Measurements from ENCODE around the gene ARRB1. TPM values are rescaled to one million over a fixed set of nuclear protein-coding genes. Genes with fewer than 3 reads are reported as not detected.

Gene ARRB1
- total RNA-seq, 2 experiments from 2014 or later, result 15.7 to 16.6 TPM

- CTCF ChIA-PET, result no interaction called here
Observed at GRCh38 chr11:75303544-75304224, 47.8 kb downstream of the ARRB1 start.

GRCh38 chr11:75302371-75302770, 49.1 kb downstream of the ARRB1 start:
- no peak for DNase-seq
- CTCF ChIA-PET, result interaction anchor here (0.7 kb wide), 1 partner anchor 891 kb away, joined by 3 read pairs; no protein-coding TSS in a partner anchor
- Mint-ChIP-seq H3K4me1 (ENCODE audit: low read depth) (peaks cover 14% of the 10 kb centered on the region), H3K36me3 (ENCODE audit: low read depth) (no peaks in the 10 kb centered on the region), H3K9me3 (no peaks in the 10 kb centered on the region), H3K27me3 (ENCODE audit: low read depth) (no peaks in the 10 kb centered on the region), H3K27ac (no peak overlapping the region), H3K4me3 (no peak overlapping the region)
- intact Hi-C loops (cut with micrococcal nuclease), result no loop called here

More at GRCh38 chr11:75303544-75304224, 47.8 kb downstream of the ARRB1 start:
- H3K4me1 Mint-ChIP-seq (ENCODE audit: low read depth), result peaks cover 14% of the 10 kb centered on the region
- H3K4me3 Mint-ChIP-seq, result no peak overlapping the region
- H3K36me3 Mint-ChIP-seq (ENCODE audit: low read depth), result no peaks in the 10 kb centered on the region
- H3K9me3 Mint-ChIP-seq, result no peaks in the 10 kb centered on the region
- H3K27me3 Mint-ChIP-seq (ENCODE audit: low read depth), result no peaks in the 10 kb centered on the region
- intact Hi-C loops (cut with micrococcal nuclease), result no loop called here
- DNase-seq, result no peak
- no peak overlapping the region for H3K27ac Mint-ChIP-seq

- no peak for DNase-seq
- H3K4me3 Mint-ChIP-seq, result no peak overlapping the region
- no peaks in the 10 kb centered on the region for H3K9me3 Mint-ChIP-seq
- intact Hi-C loops (cut with micrococcal nuclease), result no loop called here
- peaks cover 1% of the 10 kb centered on the region for H3K36me3 Mint-ChIP-seq (ENCODE audit: low read depth)
- peaks cover 14% of the 10 kb centered on the region for H3K4me1 Mint-ChIP-seq (ENCODE audit: low read depth)
- no peak overlapping the region for H3K27ac Mint-ChIP-seq
- CTCF ChIA-PET, result no interaction called here
- no peaks in the 10 kb centered on the region for H3K27me3 Mint-ChIP-seq (ENCODE audit: low read depth)
Observed at GRCh38 chr11:75301601-75302345, 49.7 kb downstream of the ARRB1 start.

- Mint-ChIP-seq H3K27me3 (ENCODE audit: low read depth) (no peaks in the 10 kb centered on the region), H3K4me1 (ENCODE audit: low read depth) (peaks cover 13% of the 10 kb centered on the region), H3K9me3 (no peaks in the 10 kb centered on the region), H3K27ac (no peak overlapping the region), H3K4me3 (no peak overlapping the region), H3K36me3 (ENCODE audit: low read depth) (peaks cover 3% of the 10 kb centered on the region)
- CTCF ChIA-PET, result no interaction called here
- DNase-seq, result no peak
- intact Hi-C loops (cut with micrococcal nuclease), result no loop called here
Observed at GRCh38 chr11:75301131-75301530, 50.3 kb downstream of the ARRB1 start.

- CTCF ChIA-PET, result no interaction called here
- Mint-ChIP-seq H3K9me3 (no peaks in the 10 kb centered on the region), H3K36me3 (ENCODE audit: low read depth) (peaks cover 10% of the 10 kb centered on the region), H3K4me3 (no peak overlapping the region), H3K27ac (no peak overlapping the region), H3K4me1 (ENCODE audit: low read depth) (peaks cover 14% of the 10 kb centered on the region), H3K27me3 (ENCODE audit: low read depth) (no peaks in the 10 kb centered on the region)
- no peak for DNase-seq
- intact Hi-C loops (cut with micrococcal nuclease), result no loop called here
Observed at GRCh38 chr11:75298976-75299260, 52.5 kb downstream of the ARRB1 start.

- Mint-ChIP-seq H3K4me3 (no peak overlapping the region), H3K9me3 (no peaks in the 10 kb centered on the region), H3K27me3 (ENCODE audit: low read depth) (no peaks in the 10 kb centered on the region), H3K36me3 (ENCODE audit: low read depth) (peaks cover 10% of the 10 kb centered on the region), H3K4me1 (ENCODE audit: low read depth) (peaks cover 18% of the 10 kb centered on the region), H3K27ac (no peak overlapping the region)
- intact Hi-C loops (cut with micrococcal nuclease), result no loop called here
- DNase-seq, result no peak
- CTCF ChIA-PET, result no interaction called here
Observed at GRCh38 chr11:75298191-75298975, 53.1 kb downstream of the ARRB1 start.

- CTCF ChIA-PET, result interaction anchor here (0.6 to 1.7 kb wide), 4 partner anchors 13 to 90 kb away, joined by 3 to 10 read pairs (median 5); no protein-coding TSS in a partner anchor
- Mint-ChIP-seq H3K27me3 (ENCODE audit: low read depth) (no peaks in the 10 kb centered on the region), H3K4me3 (no peak overlapping the region), H3K36me3 (ENCODE audit: low read depth) (peaks cover 10% of the 10 kb centered on the region), H3K4me1 (ENCODE audit: low read depth) (peaks cover 25% of the 10 kb centered on the region), H3K27ac (no peak overlapping the region), H3K9me3 (no peaks in the 10 kb centered on the region)
- intact Hi-C loops (cut with micrococcal nuclease), result no loop called here
- DNase-seq, result no peak
Observed at GRCh38 chr11:75293903-75294302, 57.6 kb downstream of the ARRB1 start.

- CTCF ChIA-PET, result interaction anchor here (1.3 to 1.7 kb wide), 2 partner anchors 13 to 91 kb away, joined by 4 to 10 read pairs; no protein-coding TSS in a partner anchor
- DNase-seq, result no peak
- Mint-ChIP-seq H3K27me3 (ENCODE audit: low read depth) (no peaks in the 10 kb centered on the region), H3K9me3 (no peaks in the 10 kb centered on the region), H3K4me1 (ENCODE audit: low read depth) (peaks cover 28% of the 10 kb centered on the region), H3K4me3 (no peak overlapping the region), H3K36me3 (ENCODE audit: low read depth) (peaks cover 10% of the 10 kb centered on the region), H3K27ac (no peak overlapping the region)
- intact Hi-C loops (cut with micrococcal nuclease), result no loop called here
Observed at GRCh38 chr11:75292943-75293342, 58.5 kb downstream of the ARRB1 start.

GRCh38 chr11:75291741-75292140, 59.7 kb downstream of the ARRB1 start:
- Mint-ChIP-seq H3K9me3 (no peaks in the 10 kb centered on the region), H3K4me1 (ENCODE audit: low read depth) (peaks cover 28% of the 10 kb centered on the region), H3K36me3 (ENCODE audit: low read depth) (peaks cover 8% of the 10 kb centered on the region), H3K27ac (no peak overlapping the region), H3K4me3 (no peak overlapping the region), H3K27me3 (ENCODE audit: low read depth) (no peaks in the 10 kb centered on the region)
- CTCF ChIA-PET, result interaction anchor here (1.5 kb wide), 1 partner anchor 12 kb away, joined by 6 read pairs; no protein-coding TSS in a partner anchor
- intact Hi-C loops (cut with micrococcal nuclease), result no loop called here
- DNase-seq, result no peak

GRCh38 chr11:75289919-75290318, 61.5 kb downstream of the ARRB1 start:
- no peak for DNase-seq
- Mint-ChIP-seq H3K36me3 (ENCODE audit: low read depth) (no peaks in the 10 kb centered on the region), H3K27me3 (ENCODE audit: low read depth) (no peaks in the 10 kb centered on the region), H3K4me1 (ENCODE audit: low read depth) (peaks cover 22% of the 10 kb centered on the region), H3K9me3 (no peaks in the 10 kb centered on the region), H3K4me3 (no peak overlapping the region), H3K27ac (no peak overlapping the region)
- intact Hi-C loops (cut with micrococcal nuclease), result no loop called here
- CTCF ChIA-PET, result no interaction called here

- DNase-seq, result no peak
- Mint-ChIP-seq H3K4me3 (no peak overlapping the region), H3K9me3 (no peaks in the 10 kb centered on the region), H3K27ac (no peak overlapping the region), H3K36me3 (ENCODE audit: low read depth) (no peaks in the 10 kb centered on the region), H3K27me3 (ENCODE audit: low read depth) (no peaks in the 10 kb centered on the region), H3K4me1 (ENCODE audit: low read depth) (peaks cover 19% of the 10 kb centered on the region)
- intact Hi-C loops (cut with micrococcal nuclease), result no loop called here
- CTCF ChIA-PET, result interaction anchor here (0.7 to 1.7 kb wide), 2 partner anchors 10 to 420 kb away, joined by 3 to 9 read pairs; no protein-coding TSS in a partner anchor
Observed at GRCh38 chr11:75289511-75289760, 62.0 kb downstream of the ARRB1 start.

GRCh38 chr11:75287579-75287978, 63.9 kb downstream of the ARRB1 start:
- CTCF ChIA-PET, result interaction anchor here (2.6 kb wide), 1 partner anchor 98 kb away, joined by 8 read pairs; no protein-coding TSS in a partner anchor
- no peaks in the 10 kb centered on the region for H3K36me3 Mint-ChIP-seq (ENCODE audit: low read depth)
- DNase-seq, result no peak
- H3K27ac Mint-ChIP-seq, result no peak overlapping the region
- intact Hi-C loops (cut with micrococcal nuclease), result no loop called here
- no peaks in the 10 kb centered on the region for H3K9me3 Mint-ChIP-seq
- H3K27me3 Mint-ChIP-seq (ENCODE audit: low read depth), result no peaks in the 10 kb centered on the region
- H3K4me3 Mint-ChIP-seq, result no peak overlapping the region
- peaks cover 7% of the 10 kb centered on the region for H3K4me1 Mint-ChIP-seq (ENCODE audit: low read depth)
